SJCRH30 (cell line): Measurements from ENCODE around the gene NOS2. TPM values are rescaled to one million over a fixed set of nuclear protein-coding genes. Genes with fewer than 3 reads are reported as not detected.
A peak's percentile ranks its signal among the peaks of the same experiment; 100 is the strongest.
"Not testable (repeated sequence)": the region's sequence is repeated elsewhere in the genome, so short reads cannot be mapped to it uniquely, and the experiment has no call there.

Experiments used
- DNase-seq, 2 experiments: peaks; one replicate each; pipeline ENCODE4 v3.0.0-alpha.2; 2015 to 2020
- H3K27ac ChIP-seq: fragments of 250-450 bp; sonication (Bioruptor Pico); 2 replicates; pipeline ENCODE4 v1.5.1; 2020; ENCODE audit warnings: mild to moderate bottlenecking, moderate library complexity
- H3K27me3 ChIP-seq: fragments of 250-450 bp; sonication (Bioruptor Pico); 2 replicates; pipeline ENCODE4 v1.5.1; 2020; ENCODE audit warnings: mild to moderate bottlenecking, moderate library complexity
- H3K36me3 ChIP-seq: fragments of 250-450 bp; sonication (Bioruptor Pico); 2 replicates; pipeline ENCODE4 v1.5.1; 2020; ENCODE audit warnings: mild to moderate bottlenecking, moderate library complexity
- H3K4me1 ChIP-seq: fragments of 250-450 bp; sonication (Bioruptor Pico); 2 replicates; pipeline ENCODE4 v1.5.1; 2020; ENCODE audit warnings: mild to moderate bottlenecking, moderate library complexity
- H3K4me3 ChIP-seq: fragments of 250-450 bp; sonication (Bioruptor Pico); 2 replicates; pipeline ENCODE4 v1.5.1; 2020; ENCODE audit warnings: mild to moderate bottlenecking, moderate library complexity
- H3K9me3 ChIP-seq: fragments of 250-450 bp; sonication (Bioruptor Pico); replicated peaks from 2 replicates; pipeline ENCODE4 v1.5.1; 2020; ENCODE audit warnings: mild to moderate bottlenecking, moderate library complexity
- total RNA-seq: library from RNA; depleted of rRNA; stranded (reverse); fragments of >200 nt; shearing (Covaris generic); gene quantifications from 2 replicates; pipeline ENCODE4 v1.2.3, GENCODE V29; 2014; rRNA removed

NOS2 gene
- not detected in 2 replicates for total RNA-seq

DNA sequence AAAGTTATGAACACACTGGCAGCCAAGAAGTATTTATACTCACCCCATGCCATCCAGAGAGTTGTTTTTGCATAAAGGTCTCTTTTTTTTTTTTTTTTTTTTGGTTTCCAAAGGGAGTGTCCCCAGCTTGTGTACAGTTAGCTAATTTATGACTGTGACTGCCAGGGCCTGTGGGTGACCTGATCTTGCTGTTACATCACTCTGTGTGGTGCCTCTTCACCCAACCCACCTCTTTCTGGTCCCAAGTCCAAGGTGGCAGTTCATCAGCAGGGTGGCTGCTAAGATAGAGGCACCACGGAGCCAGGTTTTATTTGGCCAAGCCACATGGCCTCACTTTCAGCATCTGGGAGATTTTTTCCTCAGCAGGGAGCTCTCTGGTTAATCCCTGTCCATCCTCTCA is at the start of gene NOS2:
NOS2 (minus strand) TSS at position 8 of the 400 bp plus-strand sequence. CDS start 1,720 bp downstream, outside the sequence.
- DNase-seq = no peak
- Histone ChIP-seq H3K27me3 (peaks cover 12% of the 10 kb centered on the region; the same call in 1 of the 2 replicates), H3K4me1 (no peaks in the 10 kb centered on the region), H3K27ac (no peak within 1 kb of the TSS), H3K9me3 (no peaks in the 10 kb centered on the region), H3K36me3 (no peaks in the 10 kb centered on the region), H3K4me3 (no peak within 1 kb of the TSS)

DNA sequence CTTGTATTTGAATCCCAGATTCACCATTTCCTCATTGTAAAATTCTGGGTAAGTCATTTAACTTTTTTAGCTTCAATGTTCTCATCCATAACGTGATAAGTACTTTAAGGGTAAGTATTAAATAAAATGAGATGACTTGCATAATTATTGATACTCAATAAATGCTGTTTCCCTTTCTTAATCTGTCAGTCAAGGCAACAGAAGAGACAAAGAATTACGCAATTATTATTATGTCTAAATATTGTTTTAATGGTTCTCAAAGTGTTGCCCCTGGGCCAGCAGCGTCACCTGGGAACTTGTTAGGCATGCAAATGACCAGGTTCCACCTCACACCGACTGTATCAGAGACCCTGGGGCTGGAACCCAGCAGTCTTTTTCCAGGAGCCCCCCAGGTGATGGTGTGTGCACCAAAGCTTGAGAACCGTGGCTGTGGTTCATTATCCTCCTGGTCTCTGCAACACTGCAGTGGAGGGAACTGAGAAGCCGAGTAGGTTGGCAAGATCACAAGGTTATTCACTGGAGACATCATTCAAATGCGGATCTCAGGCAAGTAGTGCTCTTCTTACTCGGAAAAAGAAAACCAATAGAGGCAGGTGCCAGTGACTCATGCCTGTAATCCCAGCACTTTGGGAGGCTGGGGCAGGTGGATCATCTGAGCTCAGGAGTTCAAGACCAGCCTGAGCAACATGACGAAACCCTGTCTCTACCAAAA is 49.3 kb upstream of the NOS2 start:
- no peak for DNase-seq
- H3K36me3 ChIP-seq = no peaks in the 10 kb centered on the region
- H3K4me3 ChIP-seq = no peak overlapping the region
- H3K27me3 ChIP-seq = peaks cover 5% of the 10 kb centered on the region; the same call in 1 of the 2 replicates
- H3K4me1 ChIP-seq = peaks cover 21% of the 10 kb centered on the region
- H3K27ac ChIP-seq = no peak overlapping the region
- H3K9me3 ChIP-seq = no peaks in the 10 kb centered on the region; the same call in 1 of the 2 replicates

DNA sequence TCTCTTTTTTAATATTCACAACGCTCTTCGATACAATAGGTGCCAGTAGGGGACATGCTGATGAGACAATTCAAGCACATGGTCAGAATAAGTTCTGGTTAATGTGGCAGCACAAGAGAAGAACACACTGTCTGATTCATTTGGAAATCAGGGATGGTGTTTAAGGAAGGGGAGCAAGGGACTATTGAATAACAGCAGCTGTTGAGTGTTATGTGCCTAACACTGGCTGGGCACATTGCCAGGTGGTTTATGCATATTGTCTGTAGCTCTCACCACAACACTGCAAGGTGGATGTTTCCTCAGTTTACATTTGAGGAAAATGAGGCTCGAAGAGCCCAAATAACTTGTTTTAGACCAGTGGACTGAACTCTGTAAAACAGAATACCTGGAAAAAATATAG is 48.6 kb upstream of the NOS2 start:
- Histone ChIP-seq H3K27ac (no peak overlapping the region), H3K36me3 (no peaks in the 10 kb centered on the region), H3K27me3 (peaks cover 5% of the 10 kb centered on the region; the same call in 1 of the 2 replicates), H3K9me3 (no peaks in the 10 kb centered on the region; the same call in 1 of the 2 replicates), H3K4me3 (no peak overlapping the region), H3K4me1 (peaks cover 21% of the 10 kb centered on the region)
- DNase-seq = peak; percentile 52 to 79

DNA sequence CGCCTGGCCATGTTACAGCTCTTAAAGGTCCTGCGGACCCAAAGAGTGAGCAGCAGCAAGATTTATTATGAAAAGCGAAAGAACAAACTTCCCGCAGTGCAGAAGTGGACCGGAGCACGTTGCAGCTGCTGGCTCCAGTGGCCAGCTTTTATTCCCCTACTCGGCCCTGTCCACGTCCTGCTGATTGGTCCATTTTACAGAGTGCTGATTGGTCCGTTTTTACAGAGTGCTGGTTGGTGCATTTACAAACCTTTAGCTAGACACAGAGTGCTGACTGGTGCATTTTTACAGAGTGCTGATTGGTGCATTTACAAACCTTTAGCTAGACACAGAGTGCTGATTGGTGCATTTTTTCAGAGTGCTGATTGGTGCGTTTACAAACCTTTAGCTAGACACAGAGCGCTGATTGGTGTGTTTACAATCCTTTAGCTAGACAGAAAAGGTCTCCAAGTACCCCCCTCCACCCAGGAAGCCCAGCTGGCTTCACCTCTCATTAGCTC is 46.5 kb upstream of the NOS2 start:
- not testable (repeated sequence) for DNase-seq, H3K27me3 ChIP-seq, H3K36me3 ChIP-seq, H3K4me3 ChIP-seq, H3K9me3 ChIP-seq, H3K27ac ChIP-seq
- peaks cover 21% of the 10 kb centered on the region for H3K4me1 ChIP-seq

DNA sequence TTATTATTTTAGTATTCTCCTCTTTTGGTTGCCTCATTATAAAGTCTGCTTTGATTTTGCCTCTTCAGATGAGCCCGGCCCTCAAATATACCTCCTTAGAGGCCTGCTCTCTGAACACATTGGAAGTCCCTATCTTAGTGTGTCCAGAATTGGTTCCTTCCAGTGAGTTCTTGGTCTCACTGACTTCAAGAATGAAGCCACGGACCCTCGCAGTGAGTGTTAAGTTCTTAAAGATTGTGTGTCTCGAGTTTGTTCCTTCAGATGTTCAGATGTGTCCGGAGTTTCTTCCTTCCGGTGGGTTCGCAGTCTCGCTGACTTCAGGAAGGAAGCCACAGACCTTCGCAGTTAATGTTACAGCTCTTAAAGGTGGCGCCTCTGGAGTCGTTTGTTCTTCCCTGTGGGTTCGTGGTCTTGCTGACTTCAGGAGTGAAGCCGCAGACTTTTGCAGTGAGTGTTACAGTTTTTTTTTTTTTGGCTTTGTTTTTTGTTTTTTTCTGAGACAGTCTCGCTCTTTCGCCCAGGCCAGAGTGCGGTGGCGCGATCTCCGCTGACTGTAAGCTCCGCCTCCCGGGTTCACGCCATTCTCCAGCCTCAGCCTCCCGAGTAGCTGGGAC is 45.8 kb upstream of the NOS2 start:
- no peaks in the 10 kb centered on the region; the same call in 1 of the 2 replicates for H3K9me3 ChIP-seq
- no peak overlapping the region for H3K27ac ChIP-seq
- peaks cover 21% of the 10 kb centered on the region for H3K4me1 ChIP-seq

DNA sequence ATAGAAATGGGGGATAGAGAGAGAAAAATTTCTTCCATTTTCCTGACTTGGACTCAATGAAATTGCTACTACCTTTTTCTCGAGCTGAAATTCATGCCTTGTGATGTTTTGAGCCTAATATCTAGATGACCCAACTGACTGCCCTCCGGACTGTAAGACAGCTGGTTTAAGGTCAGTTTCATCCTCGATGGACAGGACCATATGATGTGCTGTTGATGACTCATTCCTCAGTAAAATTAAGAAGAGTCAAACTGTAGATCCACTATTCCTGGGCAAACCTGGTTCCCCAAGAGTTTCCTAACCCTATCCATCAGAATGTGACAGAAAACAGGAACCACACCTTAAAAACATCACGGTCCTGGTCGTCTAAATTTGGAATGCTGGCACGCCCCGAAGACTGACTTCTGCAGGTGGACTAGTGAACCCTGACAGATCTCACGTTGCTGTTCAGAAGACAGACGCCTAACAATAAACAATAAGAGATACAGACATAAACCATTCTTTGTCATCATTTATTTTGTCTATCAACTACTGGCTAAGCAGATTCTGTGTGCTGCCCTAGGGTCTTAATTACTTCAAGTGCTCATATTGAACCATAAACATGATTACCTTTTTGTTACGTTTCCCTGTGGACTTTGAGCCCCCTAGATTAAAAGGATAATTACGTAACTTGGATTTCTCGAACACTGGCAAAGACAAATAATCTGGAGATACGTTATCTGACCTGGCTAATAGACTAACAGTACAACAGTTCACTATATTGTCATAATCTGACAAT is 45.1 kb upstream of the NOS2 start:
- Histone ChIP-seq H3K9me3 (no peaks in the 10 kb centered on the region; the same call in 1 of the 2 replicates), H3K4me1 (peaks cover 21% of the 10 kb centered on the region), H3K27me3 (0 out of 2 replicates have a peak, but pooled peaks cover 2% of the 10 kb centered on the region), H3K36me3 (no peaks in the 10 kb centered on the region), H3K27ac (peak overlapping the region; percentile 29), H3K4me3 (no peak overlapping the region)
- peak; percentile 23 to 58 for DNase-seq

More for the DNA sequence above, 45.8 kb upstream of the NOS2 start:
- Histone ChIP-seq H3K27me3 (0 out of 2 replicates have a peak, but pooled peaks cover 2% of the 10 kb centered on the region), H3K4me3 (no peak overlapping the region), H3K36me3 (no peaks in the 10 kb centered on the region)
- no peak for DNase-seq

DNA sequence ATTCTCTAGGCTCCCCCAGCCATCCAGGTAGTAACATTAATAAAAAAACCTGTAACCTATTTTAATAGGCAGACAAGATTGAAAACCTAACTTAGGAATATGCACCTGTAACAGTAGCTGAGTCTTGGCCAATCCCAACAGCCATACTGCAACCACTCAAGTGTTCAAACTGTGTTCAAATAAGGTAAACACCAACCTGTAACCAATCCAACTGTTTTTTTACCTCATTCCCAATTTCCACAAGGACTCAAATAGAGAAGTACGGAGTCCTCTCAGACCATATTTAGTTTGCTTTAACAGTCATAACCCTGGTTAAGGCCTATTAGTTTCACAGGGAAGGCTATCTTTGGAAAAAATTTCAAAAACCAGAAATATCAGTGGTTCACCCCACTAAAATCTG is 40.4 kb upstream of the NOS2 start:
- H3K9me3 ChIP-seq = no peaks in the 10 kb centered on the region; the same call in 1 of the 2 replicates
- peaks cover 11% of the 10 kb centered on the region for H3K4me1 ChIP-seq
- H3K4me3 ChIP-seq = no peak overlapping the region
- H3K27ac ChIP-seq = no peak overlapping the region
- no peak for DNase-seq
- H3K27me3 ChIP-seq = peaks cover 2% of the 10 kb centered on the region; the same call in 1 of the 2 replicates
- no peaks in the 10 kb centered on the region for H3K36me3 ChIP-seq

DNA sequence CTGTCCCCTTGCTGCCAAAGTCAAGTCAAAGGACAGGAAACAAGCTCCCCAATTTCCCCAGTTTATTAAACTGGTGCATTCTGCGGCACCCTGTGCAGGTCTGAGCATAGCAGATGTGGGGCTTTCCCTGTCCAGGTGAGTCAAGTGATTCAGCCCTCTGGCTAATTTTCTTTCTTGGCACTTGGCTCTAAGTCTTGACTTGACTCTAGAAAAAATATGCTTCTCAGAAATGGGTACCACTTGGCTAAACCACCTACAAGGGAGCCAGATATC is 40.0 kb upstream of the NOS2 start:
- H3K4me1 ChIP-seq, DNase-seq, H3K27me3 ChIP-seq, H3K36me3 ChIP-seq, H3K27ac ChIP-seq, H3K9me3 ChIP-seq, H3K4me3 ChIP-seq: not testable (repeated sequence)

DNA sequence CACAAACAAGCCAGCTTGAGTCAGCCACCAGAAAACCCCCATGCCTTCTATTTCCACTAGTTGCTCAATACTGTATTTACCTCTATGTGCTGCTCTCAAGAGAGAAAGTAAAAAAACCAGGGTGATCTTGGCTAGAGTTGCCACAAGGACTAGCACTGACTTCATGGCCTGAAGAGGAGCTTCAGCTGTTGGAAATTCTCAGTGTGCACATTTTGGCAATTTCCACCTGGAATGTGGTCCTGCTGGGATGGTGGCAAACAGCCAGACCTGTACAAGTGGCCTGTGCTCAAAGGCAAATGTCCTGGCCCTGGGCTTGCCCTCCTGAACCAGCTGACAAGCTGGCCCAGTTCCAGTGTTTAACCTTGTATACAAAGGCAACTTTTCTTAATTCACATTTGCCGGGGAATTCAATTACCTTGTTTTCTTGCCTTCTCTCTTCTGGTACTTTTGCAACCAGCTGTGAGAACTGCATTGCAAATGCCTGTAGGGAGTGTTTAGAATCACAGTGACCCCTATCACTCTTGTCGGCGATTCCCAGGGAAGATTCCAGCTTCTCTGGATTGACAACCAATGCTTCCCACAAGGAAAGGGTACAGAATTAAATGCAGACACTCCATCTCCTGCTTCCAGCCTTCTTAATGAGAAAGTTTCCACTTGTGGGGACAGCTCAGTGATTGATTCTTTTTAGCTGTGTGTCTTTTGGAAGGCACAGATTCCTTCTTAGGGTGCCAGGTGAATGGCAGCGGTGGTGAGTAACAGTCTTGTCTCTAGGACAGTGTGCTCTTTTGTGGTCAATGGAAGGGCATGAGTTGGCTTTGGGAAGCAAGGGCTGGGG is 39.5 kb upstream of the NOS2 start:
- not testable (repeated sequence) for DNase-seq, H3K4me1 ChIP-seq, H3K4me3 ChIP-seq, H3K9me3 ChIP-seq, H3K36me3 ChIP-seq, H3K27ac ChIP-seq, H3K27me3 ChIP-seq

DNA sequence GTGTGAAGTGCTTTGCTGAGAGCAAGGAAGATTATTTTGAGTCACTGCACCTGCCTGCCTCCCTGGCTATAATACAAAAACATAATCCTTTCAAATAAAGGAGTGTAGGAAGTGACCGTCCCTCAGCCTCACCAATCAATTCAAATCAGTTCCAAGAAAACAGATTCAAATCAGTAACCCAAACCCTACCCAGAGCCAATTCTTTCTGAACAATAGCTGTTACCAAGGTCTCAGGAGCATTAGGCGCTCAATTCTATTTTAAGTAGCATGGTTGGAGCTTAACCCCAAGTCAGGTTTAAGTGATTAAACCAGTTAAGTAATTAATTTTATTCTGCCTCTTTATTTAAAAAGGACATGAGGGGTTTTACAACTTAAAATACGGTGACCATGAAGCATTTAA is 38.3 kb upstream of the NOS2 start:
- not testable (repeated sequence) for H3K36me3 ChIP-seq, H3K27me3 ChIP-seq, DNase-seq, H3K4me3 ChIP-seq, H3K9me3 ChIP-seq, H3K4me1 ChIP-seq, H3K27ac ChIP-seq

DNA sequence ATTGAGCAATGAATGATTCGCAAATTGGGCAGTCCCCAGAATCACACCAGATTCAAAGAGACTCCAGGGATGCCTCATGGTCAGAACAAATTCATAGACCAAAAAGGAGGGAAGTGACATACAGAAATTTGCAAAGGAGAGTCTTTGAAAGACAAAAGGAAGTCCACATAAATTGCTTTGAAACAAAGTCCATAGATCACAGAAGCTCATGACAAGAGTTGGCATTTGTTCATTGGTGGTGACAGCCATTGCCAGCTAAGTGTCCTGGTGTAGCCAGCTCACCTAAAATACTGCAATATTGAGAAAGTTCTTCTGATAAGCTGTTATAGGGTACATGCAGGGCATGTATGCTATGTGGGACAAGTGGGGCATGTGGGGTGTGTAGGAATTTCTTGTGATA is 37.4 kb upstream of the NOS2 start:
- H3K27ac ChIP-seq, H3K4me1 ChIP-seq, H3K9me3 ChIP-seq, H3K27me3 ChIP-seq, H3K4me3 ChIP-seq, DNase-seq, H3K36me3 ChIP-seq: not testable (repeated sequence)

DNA sequence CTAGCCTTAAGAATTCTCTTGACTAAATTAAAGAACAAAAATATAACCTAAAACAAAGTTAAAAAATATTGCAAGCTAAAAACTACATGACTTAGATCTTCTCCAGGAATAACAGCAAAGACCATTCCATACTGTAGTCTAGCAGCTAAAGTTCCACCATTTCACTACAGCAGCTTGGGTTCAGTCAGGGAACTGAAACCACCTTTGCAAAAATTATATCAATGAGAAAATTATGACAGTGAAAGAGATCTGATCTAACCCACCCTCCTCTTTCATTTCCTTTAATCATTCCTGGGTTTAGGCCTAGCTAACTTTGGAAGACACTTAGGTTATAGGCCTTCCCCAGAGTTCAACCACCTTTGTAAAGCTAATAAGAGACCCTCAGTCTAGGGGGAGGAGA is 36.3 kb upstream of the NOS2 start:
- Histone ChIP-seq H3K4me1 (no peaks in the 10 kb centered on the region), H3K4me3 (no peak overlapping the region), H3K27ac (no peak overlapping the region), H3K9me3 (no peaks in the 10 kb centered on the region), H3K27me3 (no peaks in the 10 kb centered on the region; the same call in 1 of the 2 replicates), H3K36me3 (no peaks in the 10 kb centered on the region)
- no peak for DNase-seq

DNA sequence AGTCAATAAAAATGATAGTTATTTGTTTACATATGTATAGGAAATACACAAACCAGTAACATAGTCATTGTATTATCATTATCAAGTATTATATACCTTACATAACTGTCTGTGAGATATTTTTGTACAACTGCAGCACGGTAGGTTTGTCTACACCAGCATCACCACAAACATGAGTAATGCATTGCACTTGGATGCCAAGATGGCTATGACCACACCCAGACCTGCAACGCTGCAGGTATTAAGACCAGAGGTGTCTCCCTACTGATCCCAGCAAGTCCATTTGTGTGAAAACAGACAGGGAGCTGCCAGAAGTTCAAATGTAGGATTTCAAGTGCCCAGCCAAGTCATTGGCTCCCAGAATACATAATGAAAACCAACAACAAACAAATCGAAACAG is 34.2 kb upstream of the NOS2 start:
- no peak overlapping the region for H3K27ac ChIP-seq
- no peaks in the 10 kb centered on the region for H3K9me3 ChIP-seq
- H3K4me1 ChIP-seq = no peaks in the 10 kb centered on the region
- no peak overlapping the region for H3K4me3 ChIP-seq
- no peaks in the 10 kb centered on the region; the same call in 1 of the 2 replicates for H3K27me3 ChIP-seq
- no peaks in the 10 kb centered on the region for H3K36me3 ChIP-seq
- no peak for DNase-seq

DNA sequence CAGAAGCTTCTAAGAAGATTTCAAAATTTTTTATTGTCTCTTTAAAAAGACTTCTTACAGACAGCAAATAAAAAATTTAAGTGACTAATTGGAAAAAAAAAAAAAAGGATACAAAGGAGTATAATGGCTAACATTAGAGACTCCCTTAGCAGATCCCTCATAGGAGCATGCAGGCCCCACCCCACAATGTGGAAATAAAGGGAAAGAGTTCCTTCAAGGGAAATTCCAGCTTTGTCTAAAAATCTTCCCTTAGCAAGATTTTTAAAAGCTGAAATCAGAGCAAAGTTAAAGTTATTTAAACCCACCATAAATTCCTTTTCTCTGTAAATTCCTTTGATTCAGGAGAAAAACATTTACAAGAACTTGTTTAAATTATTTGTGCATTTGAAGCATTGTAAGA is 32.5 kb upstream of the NOS2 start:
- Histone ChIP-seq H3K9me3 (no peaks in the 10 kb centered on the region), H3K27ac (no peak overlapping the region), H3K27me3 (no peaks in the 10 kb centered on the region; the same call in 1 of the 2 replicates), H3K4me3 (no peak overlapping the region), H3K4me1 (no peaks in the 10 kb centered on the region), H3K36me3 (no peaks in the 10 kb centered on the region)
- no peak for DNase-seq
